Omental fat pad (tissue), 4 donors: ENCODE measurements around the gene PIGC. TPM values are rescaled to one million over a fixed set of nuclear protein-coding genes. Genes with fewer than 3 reads are reported as not detected.

Experiments
- ATAC-seq: fragments of 150-250 bp; one replicate; pipeline ENCODE4 v1.9.1; 2016; ENCODE audit warnings: mild to moderate bottlenecking, moderate library complexity; ENCODE audit not compliant: low FRiP score
- DNase-seq: peaks from one replicate; pipeline ENCODE4 v3.0.0-alpha.2; 2019; ENCODE audit warnings: low spot score
- total RNA-seq, 4 donors: library from RNA; depleted of rRNA; stranded (reverse); fragments of >200 nt; gene quantifications; one replicate each; pipeline ENCODE4 v1.1.0, GENCODE V29; 2016
- TF ChIP-seq, protein P1 (sequence below), 3 donors: fragments of 450-650 bp; IDR thresholded peaks; one replicate each; pipeline ENCODE4 v1.5.1; 2016 to 2017; ENCODE audit warnings: antibody characterized with exemption in 3 of 3, mild to moderate bottlenecking in 3 of 3, moderate library complexity in 2 of 3

Gene PIGC
- total RNA-seq, 4 donors from 2014 or later = 12.6 to 20.2 (median 19.5) TPM

DNA sequence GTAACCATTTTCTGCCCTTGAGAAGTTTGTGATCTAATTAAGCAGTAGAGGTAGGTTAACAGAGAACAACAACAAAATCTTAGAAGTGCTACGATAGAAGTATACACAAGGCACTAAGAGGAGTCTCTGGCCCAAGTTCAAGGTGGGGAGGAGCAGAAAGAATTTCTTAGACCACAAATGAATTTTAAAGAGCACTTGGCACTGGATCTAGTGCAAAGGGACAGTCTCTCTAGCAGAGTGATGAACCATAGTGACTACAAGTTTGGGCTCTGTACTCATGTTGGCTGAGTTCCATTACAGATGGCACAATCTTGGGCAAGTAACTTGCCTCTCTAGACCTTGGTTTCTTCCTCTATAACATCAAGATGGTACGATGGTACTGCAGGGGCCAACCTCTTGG lies 33.3 kb upstream of the PIGC start:
- TF ChIP-seq, protein P1, sequence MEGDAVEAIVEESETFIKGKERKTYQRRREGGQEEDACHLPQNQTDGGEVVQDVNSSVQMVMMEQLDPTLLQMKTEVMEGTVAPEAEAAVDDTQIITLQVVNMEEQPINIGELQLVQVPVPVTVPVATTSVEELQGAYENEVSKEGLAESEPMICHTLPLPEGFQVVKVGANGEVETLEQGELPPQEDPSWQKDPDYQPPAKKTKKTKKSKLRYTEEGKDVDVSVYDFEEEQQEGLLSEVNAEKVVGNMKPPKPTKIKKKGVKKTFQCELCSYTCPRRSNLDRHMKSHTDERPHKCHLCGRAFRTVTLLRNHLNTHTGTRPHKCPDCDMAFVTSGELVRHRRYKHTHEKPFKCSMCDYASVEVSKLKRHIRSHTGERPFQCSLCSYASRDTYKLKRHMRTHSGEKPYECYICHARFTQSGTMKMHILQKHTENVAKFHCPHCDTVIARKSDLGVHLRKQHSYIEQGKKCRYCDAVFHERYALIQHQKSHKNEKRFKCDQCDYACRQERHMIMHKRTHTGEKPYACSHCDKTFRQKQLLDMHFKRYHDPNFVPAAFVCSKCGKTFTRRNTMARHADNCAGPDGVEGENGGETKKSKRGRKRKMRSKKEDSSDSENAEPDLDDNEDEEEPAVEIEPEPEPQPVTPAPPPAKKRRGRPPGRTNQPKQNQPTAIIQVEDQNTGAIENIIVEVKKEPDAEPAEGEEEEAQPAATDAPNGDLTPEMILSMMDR (IDR thresholded peaks at IDR 0.05) = no peak
- ATAC-seq (no peak), DNase-seq (no peak)

DNA sequence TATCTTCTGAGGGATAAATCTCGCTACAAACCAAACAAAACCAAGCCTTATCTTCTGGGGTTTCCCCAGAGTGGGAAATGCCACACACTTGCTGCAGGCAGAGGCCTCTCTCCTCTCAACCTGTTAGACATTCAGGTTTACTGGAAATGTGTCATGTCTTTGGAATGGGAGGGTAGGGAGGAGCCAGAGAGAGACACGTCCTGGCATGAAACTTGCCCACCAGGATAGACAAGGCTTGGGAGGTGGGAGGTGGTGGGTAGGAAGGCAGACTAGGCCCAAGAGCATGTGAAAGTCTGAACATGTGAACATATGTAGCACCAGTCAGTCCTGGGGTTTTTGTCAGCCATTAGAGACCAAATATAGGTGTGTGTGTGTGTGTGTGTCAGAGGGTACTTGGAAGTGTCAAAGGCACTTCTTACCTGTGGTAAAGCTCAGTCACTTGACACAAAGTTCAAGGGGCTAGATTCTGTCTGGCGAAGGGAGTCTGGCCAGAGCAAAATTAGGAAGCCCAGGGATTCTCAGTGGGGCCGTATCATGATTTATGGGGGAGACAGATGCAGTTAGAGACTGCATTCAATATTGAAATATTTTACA lies 32.4 kb upstream of the PIGC start:
- peak; percentile 79 for ATAC-seq
- TF ChIP-seq, protein P1 (IDR thresholded peaks at IDR 0.05) = no peak
- DNase-seq = no peak

DNA sequence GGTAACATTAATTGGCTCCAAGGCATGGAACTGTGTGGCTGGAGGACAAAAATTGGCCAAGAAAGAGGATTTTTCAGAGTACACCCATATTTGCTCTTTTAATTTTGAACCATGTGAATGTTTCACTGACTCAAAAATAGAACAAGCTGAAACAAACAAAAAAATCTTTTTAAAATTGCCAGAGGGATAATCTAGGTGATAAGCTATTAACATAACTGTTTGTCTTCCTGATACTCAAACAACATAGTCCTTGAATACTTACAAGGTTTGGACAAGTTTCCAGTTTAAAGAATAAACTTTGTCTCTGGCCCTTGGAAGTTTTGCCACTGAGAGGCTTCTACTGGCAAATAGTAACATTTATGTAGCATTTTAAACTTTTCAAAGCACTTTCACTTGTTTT lies 30.0 kb upstream of the PIGC start:
- TF ChIP-seq, protein P1 (IDR thresholded peaks at IDR 0.05) = no peak
- no peak for DNase-seq
- ATAC-seq = no peak

- DNase-seq = no peak
- TF ChIP-seq, protein P1 (IDR thresholded peaks at IDR 0.05) = no peak
- no peak for ATAC-seq
These were observed 29.4 kb upstream of the PIGC start for GRCh38 chr1:172473302-172473701.

DNA sequence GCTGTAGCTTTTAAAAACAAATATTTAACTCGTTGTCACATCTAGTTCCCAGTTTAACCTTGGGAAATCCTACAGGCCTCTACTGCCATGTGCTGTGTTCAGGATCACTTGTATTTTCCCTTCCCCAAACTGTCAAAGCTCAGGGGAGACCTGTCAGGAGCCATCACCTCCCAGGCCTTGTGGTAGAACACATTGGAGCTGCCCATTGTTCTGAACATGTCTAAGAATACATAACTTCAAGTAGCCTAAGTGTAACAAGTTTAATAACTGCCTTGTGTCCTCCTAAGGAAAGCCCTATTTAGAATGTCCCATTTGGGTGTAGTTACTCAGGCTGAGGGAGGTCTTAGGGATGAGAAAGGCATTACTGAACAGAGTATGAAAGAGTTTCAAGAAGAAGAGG lies 28.6 kb upstream of the PIGC start:
- TF ChIP-seq, protein P1 (IDR thresholded peaks at IDR 0.05) = no peak
- ATAC-seq (no peak), DNase-seq (no peak)

DNA sequence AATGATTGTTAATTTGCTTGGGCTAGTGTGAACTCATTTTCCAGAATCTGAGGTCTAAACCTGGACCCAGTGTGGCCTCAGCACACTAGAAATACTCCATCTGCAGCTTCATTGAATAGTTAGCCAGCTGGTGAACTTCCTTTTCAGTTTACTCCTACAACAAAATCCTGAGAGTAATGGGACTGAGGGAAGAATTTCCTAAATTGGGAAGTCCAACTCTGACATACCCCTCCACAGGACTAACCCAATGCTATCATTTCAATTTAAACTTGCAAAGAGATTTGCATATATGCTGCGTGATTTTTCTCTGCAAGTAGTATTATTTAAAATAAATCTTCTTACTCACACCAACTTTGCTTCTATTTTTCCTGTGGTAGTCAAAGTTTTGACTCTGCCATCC lies 27.8 kb upstream of the PIGC start:
- ATAC-seq (no peak), DNase-seq (no peak)
- TF ChIP-seq, protein P1 (IDR thresholded peaks at IDR 0.05) = no peak

DNA sequence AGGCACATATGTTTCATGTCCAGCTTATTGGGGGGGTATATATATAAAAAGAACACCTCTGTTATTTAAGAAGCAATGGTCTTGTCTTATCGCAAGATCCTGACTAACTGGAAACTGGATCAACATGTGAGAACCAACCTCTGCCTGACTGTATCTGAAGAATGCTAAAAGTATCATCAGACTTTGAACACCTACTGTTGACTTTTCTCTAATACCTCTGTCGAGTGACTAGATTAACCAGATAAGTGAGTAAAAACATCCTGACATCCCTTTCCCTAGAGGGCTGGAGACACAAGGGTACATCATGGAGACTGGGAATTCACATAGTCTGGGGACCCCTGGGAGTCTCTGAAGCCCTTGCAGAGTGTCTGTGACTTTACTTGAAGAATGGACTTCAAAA lies 26.3 kb upstream of the PIGC start:
- TF ChIP-seq, protein P1 (IDR thresholded peaks at IDR 0.05) = no peak

More for the DNA sequence above, 26.3 kb upstream of the PIGC start:
- DNase-seq = no peak
- no peak for ATAC-seq
